ENCODE data around the gene ZNF592. TPM values are rescaled to one million over a fixed set of nuclear protein-coding genes. Genes with fewer than 3 reads are reported as not detected.

Gene ZNF592
- total and polyA plus RNA-seq, 7 donors: 6.0 to 20.4 (median 13.6) TPM

DNA sequence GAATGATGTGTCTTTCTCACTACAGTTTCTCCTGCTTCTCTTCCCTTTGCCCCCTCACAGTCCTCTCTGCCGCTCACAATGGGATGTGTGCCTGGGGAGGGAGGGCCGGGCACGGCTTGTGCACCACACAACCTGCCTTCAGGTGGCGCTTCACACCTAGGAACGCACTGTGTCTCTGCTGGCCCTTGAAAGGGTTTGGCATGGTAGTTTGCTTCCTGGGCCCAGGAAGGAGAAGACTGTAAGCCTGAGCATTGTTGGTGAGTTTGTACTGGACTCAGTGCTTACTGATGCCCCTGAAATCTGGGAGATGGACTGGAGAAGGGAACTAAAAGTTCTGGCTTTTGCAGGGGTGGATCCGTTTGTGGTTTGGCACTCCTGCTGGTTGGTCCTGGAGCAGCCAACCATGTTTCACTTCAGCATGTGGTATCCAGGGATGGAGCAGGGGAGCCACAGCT, 78.0 kb downstream of the ZNF592 start:
- WGBS, 2 donors: 34 to 74% methylated on average over 6 of the region's 6 CpGs
- Histone ChIP-seq H3K9me3 (no peaks in the 10 kb centered on the region), H3K27me3 (no peaks in the 10 kb centered on the region), H3K27ac (peak overlapping the region in 2 of 4 donors; percentile 45 to 63), H3K36me3 (peaks cover 0 to 3% (median 0%) of the 10 kb centered on the region in 4 donors), H3K4me1 (peaks cover 0 to 63% (median 42%) of the 10 kb centered on the region in 4 donors), H3K4me3 (no peak overlapping the region)
- no peak for DNase-seq
- intact Hi-C loops (cut with DNase I): no loop called here
- TF ChIP-seq EP300 (IDR thresholded peaks at IDR 0.05): no peak
- TF ChIP-seq POLR2AphosphoS5 (IDR thresholded peaks at IDR 0.05): no peak
- TF ChIP-seq POLR2A (IDR thresholded peaks at IDR 0.05): no peak
- TF ChIP-seq, protein P1, sequence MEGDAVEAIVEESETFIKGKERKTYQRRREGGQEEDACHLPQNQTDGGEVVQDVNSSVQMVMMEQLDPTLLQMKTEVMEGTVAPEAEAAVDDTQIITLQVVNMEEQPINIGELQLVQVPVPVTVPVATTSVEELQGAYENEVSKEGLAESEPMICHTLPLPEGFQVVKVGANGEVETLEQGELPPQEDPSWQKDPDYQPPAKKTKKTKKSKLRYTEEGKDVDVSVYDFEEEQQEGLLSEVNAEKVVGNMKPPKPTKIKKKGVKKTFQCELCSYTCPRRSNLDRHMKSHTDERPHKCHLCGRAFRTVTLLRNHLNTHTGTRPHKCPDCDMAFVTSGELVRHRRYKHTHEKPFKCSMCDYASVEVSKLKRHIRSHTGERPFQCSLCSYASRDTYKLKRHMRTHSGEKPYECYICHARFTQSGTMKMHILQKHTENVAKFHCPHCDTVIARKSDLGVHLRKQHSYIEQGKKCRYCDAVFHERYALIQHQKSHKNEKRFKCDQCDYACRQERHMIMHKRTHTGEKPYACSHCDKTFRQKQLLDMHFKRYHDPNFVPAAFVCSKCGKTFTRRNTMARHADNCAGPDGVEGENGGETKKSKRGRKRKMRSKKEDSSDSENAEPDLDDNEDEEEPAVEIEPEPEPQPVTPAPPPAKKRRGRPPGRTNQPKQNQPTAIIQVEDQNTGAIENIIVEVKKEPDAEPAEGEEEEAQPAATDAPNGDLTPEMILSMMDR (IDR thresholded peaks at IDR 0.05): no peak

DNA sequence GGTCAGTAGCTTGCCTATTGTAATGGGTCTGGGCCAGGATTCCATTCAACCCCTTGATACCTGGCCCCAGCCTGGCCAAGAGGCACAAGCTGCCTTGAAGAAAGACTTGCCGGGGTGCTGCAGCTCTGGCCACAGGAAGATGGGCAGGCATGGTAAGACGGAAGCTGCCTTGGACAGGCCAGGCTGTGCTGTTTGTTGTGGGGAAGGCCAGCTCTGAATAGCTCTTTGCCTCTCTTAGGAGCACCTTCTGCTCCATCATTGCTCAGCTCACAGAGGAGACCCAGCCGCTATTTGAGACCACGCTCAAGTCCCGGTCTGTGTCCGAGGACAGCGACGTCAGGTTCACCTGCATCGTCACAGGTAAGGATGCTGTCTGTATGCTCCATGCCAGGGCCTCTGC, 78.9 kb downstream of the ZNF592 start:
- Histone ChIP-seq H3K4me1 (peaks cover 0 to 63% (median 37%) of the 10 kb centered on the region in 4 donors), H3K9me3 (no peaks in the 10 kb centered on the region), H3K27me3 (no peaks in the 10 kb centered on the region), H3K4me3 (no peak overlapping the region), H3K27ac (peak overlapping the region in 2 of 4 donors; percentile 45 to 63), H3K36me3 (peaks cover 0 to 3% (median 0%) of the 10 kb centered on the region in 4 donors)
- DNase-seq: no peak
- intact Hi-C loops (cut with DNase I): no loop called here
- TF ChIP-seq EP300 (IDR thresholded peaks at IDR 0.05) (no peak), POLR2A (IDR thresholded peaks at IDR 0.05) (no peak), POLR2AphosphoS5 (IDR thresholded peaks at IDR 0.05) (no peak)
- TF ChIP-seq, protein P1 (IDR thresholded peaks at IDR 0.05): no peak
- WGBS, 2 donors: 97% methylated on average over 9 of the region's 9 CpGs

DNA sequence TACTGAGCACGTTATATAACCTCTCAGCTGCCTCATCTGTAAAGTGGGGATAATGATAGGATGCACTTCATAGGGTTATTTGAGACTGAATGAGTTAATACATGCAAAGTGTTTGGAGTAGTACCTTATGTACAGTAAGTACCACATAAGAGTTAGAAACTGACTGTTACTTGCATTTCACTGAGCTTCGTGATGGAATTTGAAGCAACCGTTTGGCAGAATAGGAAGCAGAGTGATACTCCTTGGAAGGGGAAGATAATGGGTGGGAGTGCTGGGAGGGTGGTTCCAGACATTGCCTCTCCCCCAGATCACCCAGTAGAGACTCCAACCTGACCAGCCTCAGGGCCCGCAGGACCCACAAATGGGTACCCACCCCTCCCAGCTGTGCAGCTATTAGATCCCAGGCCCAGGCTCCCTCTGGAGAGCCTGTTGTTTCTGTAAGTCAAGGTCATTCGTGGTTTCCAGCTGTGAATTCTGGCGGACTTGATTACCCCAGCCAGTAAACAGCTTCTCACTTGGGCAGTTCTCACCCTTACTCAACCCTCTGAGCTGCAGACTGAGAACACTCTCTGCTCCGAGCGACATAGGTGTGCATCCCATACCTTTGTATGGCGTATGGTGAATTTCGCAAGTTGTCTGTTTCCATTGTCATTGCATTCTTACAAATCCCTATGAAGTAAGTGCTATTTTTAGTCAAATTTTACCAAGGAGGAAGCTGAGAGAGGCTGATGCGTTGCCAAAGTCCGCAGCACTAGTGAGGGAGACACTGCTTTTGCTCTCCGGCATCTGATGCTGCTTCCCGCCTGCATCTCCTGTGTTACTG, 79.9 kb downstream of the ZNF592 start:
- peaks cover 0 to 9% (median 0%) of the 10 kb centered on the region in 4 donors for H3K36me3 ChIP-seq
- peak overlapping the region; percentile 54 to 71 (median 65) for H3K27ac ChIP-seq
- TF ChIP-seq EP300 (IDR thresholded peaks at IDR 0.05) (no peak), POLR2AphosphoS5 (IDR thresholded peaks at IDR 0.05) (peak in 2 of 4 donors; percentile 3 to 8)
- no peaks in the 10 kb centered on the region for H3K9me3 ChIP-seq
- H3K27me3 ChIP-seq: no peaks in the 10 kb centered on the region
- H3K4me1 ChIP-seq: peaks cover 0 to 63% (median 38%) of the 10 kb centered on the region in 4 donors
- DNase-seq: peak; percentile 80
- WGBS, 2 donors: 77 to 82% methylated on average over 14 of the region's 14 CpGs
- no peak overlapping the region for H3K4me3 ChIP-seq
- intact Hi-C loops (cut with DNase I): no loop called here

DNA sequence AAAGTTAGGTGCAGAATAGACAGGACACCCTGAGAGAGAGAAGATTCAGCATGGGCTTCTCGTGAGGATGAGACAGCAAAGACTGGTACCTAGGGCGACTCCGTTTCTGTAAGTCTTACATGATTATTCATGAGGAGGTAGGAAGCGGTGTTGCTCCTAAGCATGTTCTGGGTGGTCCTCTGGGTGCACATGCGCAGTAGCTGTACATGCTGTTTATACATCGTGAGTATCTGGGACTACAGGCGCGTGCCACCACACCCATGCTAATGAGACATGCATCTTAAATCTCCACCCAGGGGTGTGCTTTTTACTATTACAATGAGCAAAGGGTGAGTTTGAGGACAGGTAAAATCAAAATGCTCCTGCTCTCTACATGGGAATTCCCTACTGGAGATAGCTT, 81.0 kb downstream of the ZNF592 start:
- no peaks in the 10 kb centered on the region for H3K9me3 ChIP-seq
- no peak overlapping the region for H3K4me3 ChIP-seq
- peak overlapping the region in 2 of 4 donors; percentile 63 to 71 for H3K27ac ChIP-seq
- H3K27me3 ChIP-seq: no peaks in the 10 kb centered on the region
- TF ChIP-seq POLR2A (IDR thresholded peaks at IDR 0.05) (no peak), POLR2AphosphoS5 (IDR thresholded peaks at IDR 0.05) (no peak), EP300 (IDR thresholded peaks at IDR 0.05) (no peak)
- TF ChIP-seq, protein P1 (IDR thresholded peaks at IDR 0.05): no peak
- peaks cover 0 to 9% (median 2%) of the 10 kb centered on the region in 4 donors for H3K36me3 ChIP-seq
- intact Hi-C loops (cut with DNase I): no loop called here
- WGBS, 2 donors: 67 to 93% methylated on average over 8 of the region's 8 CpGs
- DNase-seq: no peak
- peaks cover 0 to 57% (median 32%) of the 10 kb centered on the region in 4 donors for H3K4me1 ChIP-seq

DNA sequence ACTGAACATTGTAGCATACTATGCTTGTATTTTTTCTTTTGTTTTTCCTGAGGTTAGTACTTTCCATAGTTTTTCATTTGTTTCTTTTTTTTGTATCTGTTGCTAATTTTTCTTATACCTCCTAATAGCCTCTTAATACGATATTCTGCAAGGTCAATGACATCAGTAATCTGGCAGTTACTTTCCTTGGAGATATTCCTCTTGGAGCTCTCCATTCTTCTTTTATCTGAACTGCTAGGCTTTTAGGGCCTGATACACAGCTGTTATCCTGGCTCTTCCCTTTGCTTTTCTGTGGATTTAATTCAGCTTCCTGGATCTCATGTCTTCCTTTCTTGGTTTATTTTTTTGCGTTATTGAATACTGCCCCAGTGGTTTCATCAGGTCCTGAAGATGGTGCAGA, 81.6 kb downstream of the ZNF592 start:
- no peak overlapping the region for H3K4me3 ChIP-seq
- no peaks in the 10 kb centered on the region for H3K9me3 ChIP-seq
- peaks cover 0 to 9% (median 2%) of the 10 kb centered on the region in 4 donors for H3K36me3 ChIP-seq
- WGBS, 2 donors: 80 to 83% methylated on average over 2 of the region's 2 CpGs
- no peak for DNase-seq
- intact Hi-C loops (cut with DNase I): no loop called here
- peak overlapping the region; percentile 17 to 71 (median 49) for H3K27ac ChIP-seq
- no peak for TF ChIP-seq EP300 (IDR thresholded peaks at IDR 0.05)
- no peak for TF ChIP-seq POLR2A (IDR thresholded peaks at IDR 0.05)
- TF ChIP-seq, protein P1 (IDR thresholded peaks at IDR 0.05): no peak
- TF ChIP-seq POLR2AphosphoS5 (IDR thresholded peaks at IDR 0.05): no peak
- H3K4me1 ChIP-seq: peaks cover 0 to 51% (median 30%) of the 10 kb centered on the region in 4 donors
- no peaks in the 10 kb centered on the region for H3K27me3 ChIP-seq

Measured in sigmoid colon (tissue), 7 donors.